ENCODE measurements around the gene C13orf46. TPM values are rescaled to one million over a fixed set of nuclear protein-coding genes. Genes with fewer than 3 reads are reported as not detected.
"Not testable (repeated sequence)": the region's sequence is repeated elsewhere in the genome, so short reads cannot be mapped to it uniquely, and the experiment has no call there.

C13orf46 gene
- total and polyA plus RNA-seq, 2 donors (not counting 1 experiment from before 2014, with no cell fraction given): 1.4 to 4.8 TPM

DNA sequence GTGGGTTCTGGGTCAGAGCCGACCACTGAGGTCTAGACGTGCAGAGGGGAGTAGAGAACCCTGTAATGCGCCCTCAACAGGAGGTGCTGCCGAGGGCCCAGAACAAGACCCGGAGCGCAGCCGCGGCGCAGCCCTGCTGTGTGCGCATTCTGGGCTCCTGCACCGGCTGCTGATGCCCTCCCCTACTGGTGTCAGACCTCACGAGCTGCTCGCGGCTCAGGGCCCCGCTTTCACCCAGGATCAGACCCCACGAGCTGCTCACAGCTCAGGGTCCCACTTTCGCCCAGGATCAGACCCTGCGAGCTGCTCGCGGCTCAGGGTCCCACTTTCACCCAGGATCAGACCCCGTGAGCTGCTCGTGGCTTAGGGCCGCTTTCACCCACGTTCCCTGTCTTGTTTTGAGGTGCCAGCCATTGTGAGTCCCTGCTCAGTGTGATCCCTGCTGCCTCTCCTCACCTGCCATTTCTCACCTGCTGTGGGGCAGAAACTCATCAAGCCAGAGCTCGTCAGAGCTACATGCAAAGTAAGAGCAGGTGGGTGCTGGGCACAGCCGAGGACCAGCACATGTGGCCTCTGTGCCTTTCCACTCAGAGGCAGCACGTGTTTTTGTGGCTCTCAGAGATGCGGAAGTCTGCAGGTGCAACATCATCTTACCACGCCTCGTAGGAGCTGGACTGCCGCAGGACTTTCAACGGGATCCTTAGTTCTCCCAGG is 47.0 kb upstream of the C13orf46 start:
- Histone ChIP-seq H3K79me2 (ENCODE audit: control insufficient read depth, insufficient read depth, low read length) (no peaks in the 10 kb centered on the region), H3K27ac (ENCODE audit: low read length in 2 of 2) (no peak overlapping the region), H3K27me3 (replicated peaks in 1 of 4; ENCODE audit: control extremely low read depth in 1 of 4, control insufficient read depth in 3 of 4, insufficient read depth in 4 of 4, low read length in 3 of 4) (no peaks in the 10 kb centered on the region), H3K9ac (ENCODE audit: low read length) (no peak overlapping the region), H2AFZ (ENCODE audit: insufficient read depth, low read depth, low read length, poor library complexity, severe bottlenecking) (no peak overlapping the region), H3K36me3 (replicated peaks in 1 of 2; ENCODE audit: control extremely low read depth in 1 of 2, control insufficient read depth in 1 of 2, extremely low read depth in 1 of 2, insufficient read depth in 2 of 2, low read length in 1 of 2) (peaks cover 0 to 87% of the 10 kb centered on the region in 2 experiments), H3K4me2 (replicated peaks; ENCODE audit: low read depth, low read length, poor library complexity, severe bottlenecking) (no peak overlapping the region), H4K20me1 (ENCODE audit: control insufficient read depth, insufficient read depth, low read length, poor library complexity, severe bottlenecking) (peaks cover 50% of the 10 kb centered on the region), H3K9me3 (ENCODE audit: control extremely low read depth in 1 of 3, control insufficient read depth in 2 of 3, insufficient read depth in 1 of 3, low read length in 2 of 3) (peaks cover 0 to 8% (median 0%) of the 10 kb centered on the region in 3 donors), H3K4me3 (ENCODE audit: control extremely low read depth in 1 of 5, extremely low read depth in 1 of 5, insufficient read depth in 1 of 5, low read depth in 2 of 5, low read length in 4 of 5) (no peak overlapping the region), H3K4me1 (ENCODE audit: control insufficient read depth in 2 of 2, insufficient read depth in 2 of 2, low read length in 2 of 2) (peaks cover 14 to 37% of the 10 kb centered on the region in 2 donors)
- CTCF ChIA-PET: interaction anchor here (0.6 kb wide), 1 partner anchor 58 kb away, joined by 3 read pairs; no protein-coding TSS in a partner anchor
- POLR2A ChIA-PET: interaction anchor here (0.9 to 1.0 kb wide), 2 partner anchors 11 to 119 kb away, joined by 3 read pairs; no protein-coding TSS in a partner anchor
- Mint-ChIP-seq H3K4me3 (no peak overlapping the region), H3K9me3 (ENCODE audit: insufficient read depth) (no peaks in the 10 kb centered on the region), H3K27me3 (no peaks in the 10 kb centered on the region), H3K4me1 (peaks cover 28% of the 10 kb centered on the region), H3K27ac (no peak overlapping the region)
- ATAC-seq (ENCODE audit: low read depth): no peak
- no peak for DNase-seq
- TF ChIP-seq CTCF (IDR thresholded peaks at IDR 0.05) (no peak), EZH2 (IDR thresholded peaks at IDR 0.05; ENCODE audit: borderline replicate concordance, insufficient read depth, low read depth, low read length, poor library complexity, severe bottlenecking) (no peak)
- WGBS (ENCODE audit: insufficient coverage): 94% methylated on average over 32 of the region's 32 CpGs
- intact Hi-C loops (cut with micrococcal nuclease): no loop called here

- DNase-seq; H3K27ac ChIP-seq (ENCODE audit: low read length in 2 of 2); CTCF ChIA-PET; H3K27me3 ChIP-seq (replicated peaks in 1 of 4; ENCODE audit: control extremely low read depth in 1 of 4, control insufficient read depth in 3 of 4, insufficient read depth in 4 of 4, low read length in 3 of 4); H3K9me3 Mint-ChIP-seq (ENCODE audit: insufficient read depth); H3K9ac ChIP-seq (ENCODE audit: low read length); POLR2A ChIA-PET; H3K4me3 Mint-ChIP-seq; H3K27ac Mint-ChIP-seq; H3K4me2 ChIP-seq (replicated peaks; ENCODE audit: low read depth, low read length, poor library complexity, severe bottlenecking); H3K27me3 Mint-ChIP-seq; intact Hi-C loops (cut with micrococcal nuclease); H3K4me3 ChIP-seq (ENCODE audit: control extremely low read depth in 1 of 5, extremely low read depth in 1 of 5, insufficient read depth in 1 of 5, low read depth in 2 of 5, low read length in 4 of 5); H3K9me3 ChIP-seq (ENCODE audit: control extremely low read depth in 1 of 3, control insufficient read depth in 2 of 3, insufficient read depth in 1 of 3, low read length in 2 of 3); ATAC-seq (ENCODE audit: low read depth); H3K79me2 ChIP-seq (ENCODE audit: control insufficient read depth, insufficient read depth, low read length); H2AFZ ChIP-seq (ENCODE audit: insufficient read depth, low read depth, low read length, poor library complexity, severe bottlenecking): not testable (repeated sequence)
- Histone ChIP-seq H3K36me3 (replicated peaks in 1 of 2; ENCODE audit: control extremely low read depth in 1 of 2, control insufficient read depth in 1 of 2, extremely low read depth in 1 of 2, insufficient read depth in 2 of 2, low read length in 1 of 2) (peaks cover 0 to 88% of the 10 kb centered on the region in 2 experiments), H4K20me1 (ENCODE audit: control insufficient read depth, insufficient read depth, low read length, poor library complexity, severe bottlenecking) (peaks cover 50% of the 10 kb centered on the region), H3K4me1 (ENCODE audit: control insufficient read depth in 2 of 2, insufficient read depth in 2 of 2, low read length in 2 of 2) (peaks cover 10 to 29% of the 10 kb centered on the region in 2 donors)
- peaks cover 21% of the 10 kb centered on the region for H3K4me1 Mint-ChIP-seq
- WGBS (ENCODE audit: insufficient coverage): 95% methylated on average over 12 of the region's 14 CpGs
These were observed 46.3 kb upstream of the C13orf46 start for GRCh38 chr13:114020134-114020533.

Measured in B cell (primary cell).